Measurements from ENCODE around the gene SCNN1B.
A peak's percentile ranks its signal among the peaks of the same experiment; 100 is the strongest.
"Not testable (repeated sequence)": the region's sequence is repeated elsewhere in the genome, so short reads cannot be mapped to it uniquely, and the experiment has no call there.

Gene SCNN1B

GRCh38 chr16:23374721-23375510 is 72.8 kb downstream of the SCNN1B start:
- Mint-ChIP-seq H3K9me3 (no peaks in the 10 kb centered on the region), H3K4me1 (no peaks in the 10 kb centered on the region), H3K27ac (no peak overlapping the region)

GRCh38 chr16:23375643-23376042 is 73.5 kb downstream of the SCNN1B start:
- no peak overlapping the region for H3K27ac Mint-ChIP-seq
- H3K9me3 Mint-ChIP-seq: no peaks in the 10 kb centered on the region
- DNase-seq (no peak), ATAC-seq (no peak)
- H3K27me3 Mint-ChIP-seq: peaks cover 18% of the 10 kb centered on the region
- H3K4me1 Mint-ChIP-seq: no peaks in the 10 kb centered on the region
- no peak overlapping the region for H3K4me3 Mint-ChIP-seq

More at GRCh38 chr16:23374721-23375510, 72.8 kb downstream of the SCNN1B start:
- H3K27me3 Mint-ChIP-seq: peaks cover 23% of the 10 kb centered on the region
- DNase-seq (no peak), ATAC-seq (no peak)
- no peak overlapping the region for H3K4me3 Mint-ChIP-seq

- H3K27ac Mint-ChIP-seq: peak overlapping the region in 1 of 2 donors; percentile 7
- peaks cover 15% of the 10 kb centered on the region for H3K27me3 Mint-ChIP-seq
- ATAC-seq: no peak
- H3K4me3 Mint-ChIP-seq: no peak overlapping the region
- H3K4me1 Mint-ChIP-seq: no peaks in the 10 kb centered on the region
- no peak for DNase-seq
- H3K9me3 Mint-ChIP-seq: no peaks in the 10 kb centered on the region
Observed at GRCh38 chr16:23377071-23377931, 75.2 kb downstream of the SCNN1B start.

DNA sequence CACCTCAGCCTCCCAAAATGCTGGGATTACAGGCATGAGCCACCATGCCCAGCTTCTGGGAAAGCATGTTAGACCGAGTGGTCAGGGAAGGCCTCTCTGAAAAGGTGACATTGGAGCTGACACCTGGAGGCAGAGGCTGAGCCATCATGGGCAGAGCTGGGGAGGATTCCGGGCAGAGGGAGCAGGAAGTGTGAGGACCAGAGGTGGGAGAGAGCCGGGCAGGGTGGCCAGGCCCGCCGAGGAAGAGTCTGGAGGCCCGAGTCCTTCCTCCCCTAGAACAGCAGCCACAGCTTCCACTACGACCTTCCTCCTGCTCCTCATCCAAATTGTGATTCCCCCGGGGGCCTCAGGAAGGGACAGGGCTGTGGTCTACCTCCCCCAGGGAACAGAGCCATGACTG is 76.2 kb downstream of the SCNN1B start:
- no peak overlapping the region for H3K4me3 Mint-ChIP-seq

GRCh38 chr16:23378921-23379320 is 76.8 kb downstream of the SCNN1B start:
- no peak overlapping the region for H3K27ac Mint-ChIP-seq
- no peaks in the 10 kb centered on the region for H3K9me3 Mint-ChIP-seq
- no peaks in the 10 kb centered on the region for H3K4me1 Mint-ChIP-seq
- H3K27me3 Mint-ChIP-seq: peaks cover 15% of the 10 kb centered on the region
- no peak overlapping the region for H3K4me3 Mint-ChIP-seq
- no peak for DNase-seq
- ATAC-seq: no peak

More for the DNA sequence above, 76.2 kb downstream of the SCNN1B start:
- peaks cover 15% of the 10 kb centered on the region for H3K27me3 Mint-ChIP-seq
- no peak for DNase-seq
- H3K4me1 Mint-ChIP-seq: no peaks in the 10 kb centered on the region
- ATAC-seq: no peak
- H3K27ac Mint-ChIP-seq: no peak overlapping the region
- H3K9me3 Mint-ChIP-seq: no peaks in the 10 kb centered on the region

- ATAC-seq (no peak), DNase-seq (no peak)
- Mint-ChIP-seq H3K27ac (no peak overlapping the region), H3K4me3 (no peak overlapping the region), H3K27me3 (peaks cover 15% of the 10 kb centered on the region), H3K9me3 (no peaks in the 10 kb centered on the region), H3K4me1 (no peaks in the 10 kb centered on the region)
Observed at GRCh38 chr16:23379707-23380106, 77.6 kb downstream of the SCNN1B start.

DNA sequence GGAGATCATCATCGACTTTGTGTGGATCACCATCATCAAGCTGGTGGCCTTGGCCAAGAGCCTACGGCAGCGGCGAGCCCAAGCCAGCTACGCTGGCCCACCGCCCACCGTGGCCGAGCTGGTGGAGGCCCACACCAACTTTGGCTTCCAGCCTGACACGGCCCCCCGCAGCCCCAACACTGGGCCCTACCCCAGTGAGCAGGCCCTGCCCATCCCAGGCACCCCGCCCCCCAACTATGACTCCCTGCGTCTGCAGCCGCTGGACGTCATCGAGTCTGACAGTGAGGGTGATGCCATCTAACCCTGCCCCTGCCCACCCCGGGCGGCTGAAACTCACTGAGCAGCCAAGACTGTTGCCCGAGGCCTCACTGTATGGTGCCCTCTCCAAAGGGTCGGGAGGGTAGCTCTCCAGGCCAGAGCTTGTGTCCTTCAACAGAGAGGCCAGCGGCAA is 78.4 kb downstream of the SCNN1B start:
- Mint-ChIP-seq H3K9me3 (no peaks in the 10 kb centered on the region), H3K4me1 (no peaks in the 10 kb centered on the region), H3K4me3 (no peak overlapping the region), H3K27ac (no peak overlapping the region), H3K27me3 (peaks cover 14% of the 10 kb centered on the region)
- no peak for DNase-seq
- no peak for ATAC-seq

DNA sequence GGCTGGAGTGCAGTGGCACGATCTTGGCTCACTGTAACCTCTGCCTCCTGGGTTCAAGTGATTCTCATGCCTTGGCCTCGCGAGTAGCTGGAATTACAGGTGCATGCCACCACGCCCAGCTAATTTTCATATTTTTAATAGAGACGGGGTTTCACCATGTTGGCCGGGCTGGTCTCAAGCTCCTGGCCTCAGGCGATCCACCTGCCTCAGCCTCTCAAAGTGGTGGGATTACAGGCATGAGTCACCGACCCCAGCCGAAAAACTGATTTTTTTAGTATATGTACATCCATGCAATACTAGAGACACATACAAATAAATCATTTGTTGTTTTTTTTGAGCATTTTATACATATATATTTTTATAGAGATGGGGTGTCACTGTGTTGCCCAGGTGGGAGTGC is 79.6 kb downstream of the SCNN1B start:
- DNase-seq, H3K9me3 Mint-ChIP-seq, H3K27me3 Mint-ChIP-seq, H3K4me1 Mint-ChIP-seq, H3K27ac Mint-ChIP-seq, H3K4me3 Mint-ChIP-seq, ATAC-seq: not testable (repeated sequence)

- H3K9me3 Mint-ChIP-seq: no peaks in the 10 kb centered on the region
- H3K4me1 Mint-ChIP-seq: no peaks in the 10 kb centered on the region
- no peak for DNase-seq
- ATAC-seq: no peak
- H3K27ac Mint-ChIP-seq: no peak overlapping the region
- H3K4me3 Mint-ChIP-seq: no peak overlapping the region
- peaks cover 9% of the 10 kb centered on the region for H3K27me3 Mint-ChIP-seq
Observed at GRCh38 chr16:23382279-23382678, 80.2 kb downstream of the SCNN1B start.

GRCh38 chr16:23383881-23384280 is 81.8 kb downstream of the SCNN1B start:
- Mint-ChIP-seq H3K4me1 (no peaks in the 10 kb centered on the region), H3K9me3 (no peaks in the 10 kb centered on the region), H3K27ac (no peak overlapping the region), H3K4me3 (no peak overlapping the region), H3K27me3 (peaks cover 1% of the 10 kb centered on the region)
- DNase-seq: no peak
- no peak for ATAC-seq

- ATAC-seq (no peak), DNase-seq (no peak)
- Mint-ChIP-seq H3K27me3 (no peaks in the 10 kb centered on the region), H3K9me3 (no peaks in the 10 kb centered on the region), H3K4me3 (no peak overlapping the region), H3K4me1 (no peaks in the 10 kb centered on the region), H3K27ac (no peak overlapping the region)
Observed at GRCh38 chr16:23384878-23385277, 82.8 kb downstream of the SCNN1B start.

DNA sequence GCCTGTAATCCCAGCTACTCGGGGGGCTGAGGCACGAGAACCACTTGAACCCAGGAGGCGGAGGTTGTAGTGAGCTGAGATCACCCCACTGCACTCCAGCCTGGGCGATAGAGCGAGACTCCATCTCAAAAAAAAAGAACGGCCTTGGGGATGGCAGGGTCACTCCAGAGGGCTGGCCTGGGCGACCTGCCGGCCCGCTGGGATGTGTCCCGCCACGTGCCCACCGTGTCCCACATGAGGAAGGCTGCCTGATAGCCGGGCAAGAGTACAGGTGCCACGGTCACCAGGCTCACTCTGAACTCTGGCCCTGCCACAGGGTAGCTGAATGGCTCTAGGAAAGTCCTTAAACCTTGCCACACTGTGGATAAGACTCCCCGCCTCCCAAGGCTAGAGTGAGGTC is 83.3 kb downstream of the SCNN1B start:
- no peak overlapping the region for H3K4me3 Mint-ChIP-seq
- H3K27ac Mint-ChIP-seq: peak overlapping the region in 1 of 2 donors; percentile 54
- no peaks in the 10 kb centered on the region for H3K9me3 Mint-ChIP-seq
- DNase-seq: no peak
- no peak for ATAC-seq
- H3K27me3 Mint-ChIP-seq: no peaks in the 10 kb centered on the region
- H3K4me1 Mint-ChIP-seq: no peaks in the 10 kb centered on the region

DNA sequence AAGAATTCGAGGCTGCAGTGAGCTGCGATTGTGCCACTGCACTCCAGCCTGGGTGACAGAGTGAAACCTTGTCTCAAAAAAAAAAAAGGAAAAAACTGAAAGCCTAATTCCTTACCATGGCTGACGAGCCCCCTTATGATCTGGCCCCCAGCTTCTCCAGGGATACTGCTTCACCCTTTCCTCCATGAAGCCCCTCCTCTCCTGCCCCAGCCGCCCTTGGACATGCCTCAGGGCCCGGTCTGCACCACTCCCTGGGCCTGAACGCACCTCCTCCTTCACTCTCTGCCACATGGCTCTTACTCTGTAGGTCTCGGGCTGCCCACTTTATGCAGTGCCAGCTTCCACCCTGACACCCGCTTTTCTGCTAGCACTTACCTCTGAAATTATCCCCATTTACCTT is 85.6 kb downstream of the SCNN1B start:
- ATAC-seq (no peak), DNase-seq (no peak)
- Mint-ChIP-seq H3K4me1 (no peaks in the 10 kb centered on the region), H3K4me3 (no peak overlapping the region), H3K9me3 (no peaks in the 10 kb centered on the region), H3K27me3 (no peaks in the 10 kb centered on the region), H3K27ac (no peak overlapping the region)

DNA sequence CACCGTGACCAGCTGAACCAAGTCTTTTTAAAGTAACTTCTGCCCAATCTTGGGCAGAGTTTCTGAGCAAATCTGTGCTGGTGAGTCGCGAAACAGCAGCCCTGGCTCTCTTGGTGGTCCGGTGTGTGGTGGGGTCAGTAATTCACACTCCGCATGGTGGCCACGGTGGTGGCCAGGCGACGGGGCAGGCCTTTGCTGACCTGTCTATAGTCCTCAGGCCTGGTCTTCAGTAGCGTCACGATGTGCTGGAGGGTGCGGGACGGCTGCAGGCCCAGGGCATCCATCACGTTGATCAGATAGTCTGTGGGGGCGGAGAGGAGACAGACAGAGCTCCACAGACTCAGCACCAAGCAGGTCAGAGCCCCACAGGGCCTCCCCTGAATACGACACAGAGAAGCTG is 86.7 kb downstream of the SCNN1B start:
- Mint-ChIP-seq H3K4me3 (no peak overlapping the region), H3K9me3 (no peaks in the 10 kb centered on the region), H3K27ac (no peak overlapping the region), H3K27me3 (no peaks in the 10 kb centered on the region), H3K4me1 (no peaks in the 10 kb centered on the region)
- DNase-seq: no peak
- ATAC-seq: no peak

DNA sequence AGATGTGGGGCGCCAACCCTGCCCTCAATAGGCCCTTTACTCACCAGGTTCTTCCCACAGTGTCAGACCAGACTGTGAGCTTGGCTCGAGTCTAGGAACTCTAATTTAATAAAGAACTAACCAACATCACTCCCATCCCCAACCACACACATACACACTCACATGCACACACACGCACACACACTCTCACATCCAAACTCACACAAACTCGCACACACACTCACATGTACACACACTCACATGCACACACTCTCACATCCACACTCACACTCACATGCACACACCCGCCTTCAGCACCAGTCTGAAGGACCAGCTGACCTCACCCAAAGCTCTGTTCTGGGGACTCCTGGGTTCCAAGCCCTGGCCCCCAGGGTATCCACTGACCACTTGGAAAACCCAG is 87.1 kb downstream of the SCNN1B start:
- Mint-ChIP-seq H3K4me1 (no peaks in the 10 kb centered on the region), H3K4me3 (no peak overlapping the region), H3K27me3 (no peaks in the 10 kb centered on the region), H3K9me3 (no peaks in the 10 kb centered on the region), H3K27ac (no peak overlapping the region)
- ATAC-seq (no peak), DNase-seq (no peak)

DNA sequence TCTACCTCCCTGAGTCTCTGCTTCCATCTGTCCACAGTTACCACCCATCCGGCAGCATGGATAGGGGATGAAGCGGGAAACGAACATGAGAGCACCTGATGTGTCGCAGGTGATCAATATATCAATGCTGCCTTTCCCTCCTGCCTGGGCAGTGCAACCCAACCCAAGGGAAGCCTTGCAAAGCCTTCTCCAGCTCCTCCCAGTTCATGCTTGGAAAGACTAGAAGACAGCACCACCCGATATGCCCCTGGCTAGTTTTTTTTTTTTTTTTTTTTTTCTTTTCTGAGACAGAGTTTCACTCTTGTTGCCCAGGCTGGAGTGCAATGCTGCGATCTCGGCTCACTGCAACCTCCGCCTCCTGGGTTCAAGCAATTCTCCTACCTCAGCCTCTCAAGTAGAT is 87.8 kb downstream of the SCNN1B start:
- not testable (repeated sequence) for H3K9me3 Mint-ChIP-seq, H3K4me3 Mint-ChIP-seq, DNase-seq, H3K4me1 Mint-ChIP-seq, H3K27ac Mint-ChIP-seq, H3K27me3 Mint-ChIP-seq, ATAC-seq
